OCI-LY1 (cell line): ENCODE measurements around the gene NUBP2.

Source experiments
- CTCF ChIP-seq: fragments of 200-600 bp; sonication (generic), shearing (Covaris generic); IDR thresholded peaks from 2 replicates; pipeline ENCODE4 v1.5.1; 2017; ENCODE audit warnings: mild to moderate bottlenecking, antibody characterized with exemption, low read length, moderate library complexity, mixed read lengths
- EZH2 ChIP-seq: fragments of 200-600 bp; sonication (generic), shearing (Covaris generic); IDR thresholded peaks from 2 replicates; pipeline ENCODE4 v1.8.0; 2017; ENCODE audit warnings: borderline replicate concordance, mixed run types, mild to moderate bottlenecking, antibody characterized with exemption, low read length, moderate library complexity, mixed read lengths

- TF ChIP-seq CTCF (no peak), EZH2 (no peak)
Measured at GRCh38 chr16:1754204-1754603, 28.6 kb upstream of the NUBP2 start.
